HG02970 (cell line): ENCODE results near the gene LRBA.
"Not testable (repeated sequence)": the region's sequence is repeated elsewhere in the genome, so short reads cannot be mapped to it uniquely, and the experiment has no call there.

Experiments used
- ATAC-seq: cut with Tn5 transposase; IDR thresholded peaks from one replicate; pipeline ENCODE4 v1.9.1; 2021; ENCODE audit warnings: mild to moderate bottlenecking, moderate library complexity, moderate number of reproducible peaks; ENCODE audit not compliant: unreplicated experiment, low FRiP score

The LRBA gene

DNA sequence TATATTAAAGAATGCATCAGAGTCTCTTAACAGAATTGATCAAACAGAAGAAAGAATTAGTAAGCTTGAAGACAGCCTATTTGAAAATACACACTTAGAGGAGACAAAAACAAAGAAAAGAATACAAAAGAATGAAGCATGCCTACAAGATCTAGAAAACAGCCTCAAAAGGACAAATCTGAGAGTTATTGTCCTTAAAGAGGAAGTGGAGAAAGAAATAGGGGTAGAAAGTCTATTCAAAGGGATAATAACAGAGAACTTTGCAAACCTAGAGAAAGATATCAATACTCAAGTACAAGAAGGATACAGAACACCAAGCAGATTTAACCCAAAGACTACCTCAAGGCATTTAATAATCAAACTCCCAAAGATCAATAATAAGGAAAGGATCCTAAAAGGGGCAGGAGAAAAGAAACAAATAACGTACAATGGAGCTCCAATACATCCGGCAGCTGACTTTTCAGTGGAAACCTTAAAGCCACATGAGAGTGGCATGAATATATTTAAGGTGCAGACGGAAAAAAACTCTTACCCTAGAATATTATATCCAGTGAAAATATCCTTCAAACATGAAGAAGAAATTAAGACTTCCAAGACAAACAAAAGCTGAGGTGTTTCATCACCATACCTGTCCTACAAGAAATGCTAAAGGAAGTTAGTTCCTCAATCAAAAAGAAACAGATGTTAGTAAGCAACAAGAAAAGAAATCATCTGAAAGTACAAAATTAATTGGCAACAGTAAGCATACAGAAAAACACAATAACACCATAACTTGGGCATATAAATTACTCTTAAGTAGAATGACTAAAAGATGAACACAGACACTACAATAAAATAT, 36.1 kb downstream of the LRBA start:
- no peak for ATAC-seq

DNA sequence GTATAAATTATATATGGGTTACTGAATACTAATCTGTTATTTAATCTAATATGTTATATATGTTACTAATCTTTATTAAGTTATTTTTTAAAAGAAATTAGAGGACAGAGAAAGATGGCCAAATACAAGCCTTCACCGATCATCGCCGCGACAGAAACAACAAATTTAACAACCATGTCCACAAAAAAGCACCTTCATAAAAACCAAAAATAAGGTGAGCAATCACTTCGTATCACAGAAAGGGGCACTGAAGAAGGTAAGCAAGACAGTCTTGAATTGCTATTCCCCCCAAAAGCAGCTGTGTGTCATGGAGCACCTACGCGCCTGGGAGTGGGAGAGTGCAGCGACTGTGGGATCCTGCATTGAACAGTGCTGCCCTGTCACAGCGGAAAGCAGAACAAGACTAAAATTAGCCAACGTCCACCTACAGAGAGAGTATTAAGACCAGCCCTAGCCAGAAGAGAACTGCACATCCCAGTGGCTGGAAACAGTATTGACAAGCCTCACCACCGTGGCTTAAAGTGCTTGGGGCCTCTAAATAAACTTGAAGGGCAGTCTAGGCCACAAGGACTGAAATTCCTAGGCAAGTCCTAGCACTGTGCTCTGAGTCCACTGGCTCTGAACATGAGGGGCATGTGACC, 38.5 kb downstream of the LRBA start:
- ATAC-seq, result no peak

DNA sequence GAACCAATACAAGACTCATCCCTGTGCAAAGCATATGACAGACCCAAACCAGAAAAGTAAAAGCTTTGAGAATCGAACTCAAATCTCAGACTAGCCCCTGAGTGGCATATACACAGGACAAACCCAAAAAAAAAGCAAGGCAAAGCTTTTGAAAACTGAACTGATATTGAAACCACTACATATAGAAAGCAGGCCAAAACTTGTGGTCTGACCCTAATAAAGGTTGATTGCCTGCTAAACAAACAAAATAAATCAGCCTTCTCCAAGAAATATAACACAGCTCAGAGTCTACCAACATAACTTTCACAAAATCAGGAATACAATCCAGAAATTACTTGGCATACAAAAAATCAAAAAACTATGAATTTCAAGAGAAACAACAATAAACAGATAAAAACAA, 40.3 kb downstream of the LRBA start:
- ATAC-seq, result no peak

DNA sequence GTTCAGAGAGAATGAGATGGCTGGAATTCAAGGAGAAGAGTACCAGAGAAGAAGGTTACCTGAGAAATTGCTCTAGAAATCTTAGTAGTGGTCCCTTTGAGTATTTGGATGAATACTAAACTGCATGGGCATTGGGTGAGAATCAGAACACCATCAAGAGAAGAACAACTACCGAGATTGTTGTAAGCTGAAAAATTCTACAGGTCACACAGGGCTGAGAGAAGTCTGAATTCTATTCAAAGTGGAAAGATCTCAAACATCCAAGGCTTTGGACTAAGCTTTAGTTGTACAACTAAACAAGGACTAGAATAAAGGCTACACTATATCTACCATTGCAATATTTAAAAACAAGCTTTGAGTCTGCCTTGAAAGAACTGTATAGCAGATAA, 40.8 kb downstream of the LRBA start:
- ATAC-seq, result no peak

DNA sequence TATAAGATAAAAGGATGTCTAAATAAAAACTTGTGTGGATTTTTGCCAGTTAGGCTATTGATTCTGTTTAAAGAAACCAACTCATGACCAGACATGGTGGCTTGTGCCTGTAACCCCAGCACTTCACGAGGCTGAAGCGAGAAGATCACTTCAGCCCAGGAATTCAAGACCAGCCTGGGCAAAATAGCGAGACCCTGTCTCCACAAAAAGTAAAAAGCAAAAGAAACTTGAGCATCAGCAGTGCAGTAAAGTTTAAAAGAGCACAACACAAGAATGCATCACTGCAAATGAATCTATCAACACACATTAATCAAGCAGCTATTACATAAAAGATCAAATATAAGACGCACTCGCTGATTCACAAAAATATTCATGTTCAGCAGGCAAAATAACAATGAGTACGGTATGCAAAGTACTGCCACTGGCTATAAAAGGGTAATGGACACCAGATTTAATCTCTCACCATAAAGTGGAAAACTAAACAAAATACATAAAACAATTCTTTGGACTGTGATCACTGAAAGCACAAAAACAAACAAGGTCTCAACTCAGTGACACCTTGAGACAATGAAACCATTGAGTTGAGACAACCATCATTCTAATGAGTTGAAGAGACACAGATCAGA, 41.3 kb downstream of the LRBA start:
- no peak for ATAC-seq

DNA sequence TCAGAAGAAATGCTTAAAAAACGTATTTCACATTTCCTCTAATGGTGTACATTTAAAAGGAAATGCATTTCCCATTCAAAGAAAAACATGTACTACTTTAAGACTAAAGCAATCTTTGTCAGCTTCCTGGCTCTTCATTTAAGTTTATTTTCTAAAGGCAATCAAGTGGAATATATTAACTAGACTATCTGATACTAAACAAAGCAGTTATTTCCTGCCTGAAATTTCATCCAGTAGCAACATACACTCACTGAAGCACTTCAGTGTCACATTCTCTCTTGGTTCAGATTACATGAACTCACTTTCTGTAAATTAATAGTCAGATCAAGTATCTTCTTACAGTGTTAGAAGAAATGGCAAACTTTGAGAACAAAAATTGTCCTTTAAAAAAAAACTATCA, 42.5 kb downstream of the LRBA start:
- no peak for ATAC-seq

DNA sequence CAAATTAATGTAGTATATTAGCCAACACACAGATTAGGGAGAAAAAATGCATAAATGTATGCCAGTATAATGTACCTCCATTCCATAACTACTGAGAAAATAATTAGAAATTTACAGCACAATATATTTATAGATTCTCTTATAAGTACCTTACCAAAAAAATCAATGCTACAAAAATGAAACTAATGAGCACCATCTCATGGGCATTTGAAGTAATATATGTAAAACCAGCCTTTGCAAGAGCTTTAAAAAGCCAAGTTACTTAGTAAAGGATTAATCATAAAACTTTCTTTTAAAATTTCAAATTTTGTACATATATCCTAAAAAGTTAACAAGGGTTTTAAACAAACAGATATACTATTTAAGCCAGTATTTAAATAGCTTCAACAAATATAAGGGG, 43.2 kb downstream of the LRBA start:
- no peak for ATAC-seq

DNA sequence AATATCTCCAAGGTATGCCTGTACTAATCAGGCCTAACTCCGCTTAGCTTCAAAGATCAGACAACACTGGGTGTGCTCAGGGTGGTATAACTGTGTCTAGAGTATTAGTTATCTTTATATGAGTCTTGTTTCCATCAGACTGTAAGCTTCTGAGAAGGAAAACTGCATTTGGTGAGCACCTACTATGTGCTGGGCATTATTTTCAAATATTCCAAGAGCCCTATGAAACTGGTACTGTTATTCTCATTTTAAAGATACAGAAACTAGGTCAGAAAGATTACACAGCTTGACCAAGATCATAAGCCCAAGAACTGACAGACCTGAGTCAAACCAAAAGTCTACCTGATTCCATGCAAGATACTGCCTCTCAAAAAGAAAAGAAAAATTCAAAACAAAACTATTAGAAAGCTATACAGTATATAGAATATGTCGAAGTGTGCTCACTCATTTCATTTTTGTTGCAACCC, 44.4 kb downstream of the LRBA start:
- ATAC-seq, result no peak

DNA sequence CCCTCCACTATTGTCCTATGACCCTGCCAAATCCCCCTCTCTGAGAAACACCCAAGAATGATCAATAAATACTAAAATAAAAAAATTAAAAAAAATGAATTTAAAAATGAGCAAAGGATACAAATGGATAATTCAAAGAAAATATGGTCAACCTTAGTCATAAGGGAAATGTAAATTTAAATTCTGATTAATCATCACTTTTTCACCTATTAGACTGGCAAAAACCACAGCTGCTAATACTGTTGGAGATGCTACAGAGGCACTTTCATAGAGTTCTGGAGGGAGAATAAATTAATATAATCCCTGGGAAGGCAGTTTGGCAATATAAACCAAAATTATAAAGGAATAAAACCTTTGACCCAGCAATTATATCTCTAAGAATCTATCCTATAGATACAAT, 50.3 kb downstream of the LRBA start:
- no peak for ATAC-seq

DNA sequence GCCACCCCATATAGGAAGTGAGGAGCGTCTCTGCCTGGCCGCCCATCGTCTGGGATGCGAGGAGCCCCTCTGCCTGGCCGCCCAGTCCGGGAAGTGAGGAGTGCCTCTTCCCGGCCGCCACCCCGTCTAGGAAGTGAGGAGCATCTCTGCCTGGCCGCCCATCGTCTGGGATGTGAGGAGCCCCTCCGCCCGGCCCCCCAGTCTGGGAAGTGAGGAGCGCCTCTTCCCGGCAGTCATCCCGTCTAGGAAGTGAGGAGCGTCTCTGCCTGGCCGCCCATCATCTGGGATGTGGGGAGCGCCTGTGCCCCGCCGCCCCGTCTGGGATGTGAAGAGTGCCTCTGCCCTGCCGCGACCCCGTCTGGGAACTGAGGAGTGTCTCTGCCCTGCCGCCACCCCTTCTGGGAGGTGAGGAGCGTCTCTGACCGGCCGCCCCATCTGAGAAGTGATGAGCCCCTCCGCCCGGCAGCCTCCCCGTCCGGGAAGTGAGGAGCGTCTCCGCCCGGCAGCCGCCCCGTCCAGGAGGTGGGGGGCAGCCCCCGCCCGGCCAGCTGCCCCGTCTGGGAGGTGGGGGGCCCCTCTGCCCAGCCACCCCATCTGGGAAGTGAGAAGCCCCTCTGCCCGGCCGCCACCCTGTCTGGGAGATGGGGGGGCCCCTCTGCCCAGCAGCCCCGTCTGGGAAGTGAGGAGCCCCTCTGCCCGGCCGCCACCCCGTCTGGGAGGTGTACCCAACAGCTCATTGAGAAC, 51.3 kb downstream of the LRBA start:
- not testable (repeated sequence) for ATAC-seq

DNA sequence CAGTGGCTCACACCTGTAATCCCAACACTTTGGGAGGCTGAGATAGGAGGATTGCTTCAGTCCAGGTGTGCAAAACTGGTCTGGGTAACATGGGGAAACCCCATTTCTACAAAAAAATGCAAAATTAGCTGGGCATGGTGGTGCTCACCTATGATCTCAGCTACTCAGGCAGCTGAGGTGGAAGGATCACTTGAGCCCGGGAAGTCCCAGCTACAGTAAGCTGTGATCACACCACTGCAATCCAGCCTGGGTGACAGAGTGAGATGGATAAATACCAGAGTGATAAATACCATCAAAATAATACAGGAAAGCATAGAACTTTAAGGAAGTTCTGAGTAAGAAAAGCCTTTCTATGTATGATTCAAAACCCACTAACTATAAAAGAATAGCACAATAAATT, 52.8 kb downstream of the LRBA start:
- no peak for ATAC-seq

DNA sequence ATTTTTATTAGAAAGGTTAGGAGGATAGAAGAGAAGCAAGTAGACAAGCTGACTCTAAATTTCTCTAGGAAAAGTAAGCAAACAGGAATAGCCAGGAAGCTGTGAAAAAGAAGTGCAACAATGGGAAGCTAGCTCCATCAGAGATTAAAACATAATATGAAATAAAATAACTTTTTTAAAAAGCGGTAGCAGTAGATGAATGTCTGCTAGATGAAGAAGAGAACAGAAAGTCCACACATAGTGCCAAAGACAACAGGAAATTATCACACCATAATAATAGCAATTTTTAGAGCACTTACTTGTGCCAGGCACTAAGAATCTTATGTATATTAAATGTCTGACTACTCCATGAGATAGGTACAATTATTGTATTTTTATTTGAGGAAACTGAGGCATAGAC, 53.5 kb downstream of the LRBA start:
- ATAC-seq, result no peak

DNA sequence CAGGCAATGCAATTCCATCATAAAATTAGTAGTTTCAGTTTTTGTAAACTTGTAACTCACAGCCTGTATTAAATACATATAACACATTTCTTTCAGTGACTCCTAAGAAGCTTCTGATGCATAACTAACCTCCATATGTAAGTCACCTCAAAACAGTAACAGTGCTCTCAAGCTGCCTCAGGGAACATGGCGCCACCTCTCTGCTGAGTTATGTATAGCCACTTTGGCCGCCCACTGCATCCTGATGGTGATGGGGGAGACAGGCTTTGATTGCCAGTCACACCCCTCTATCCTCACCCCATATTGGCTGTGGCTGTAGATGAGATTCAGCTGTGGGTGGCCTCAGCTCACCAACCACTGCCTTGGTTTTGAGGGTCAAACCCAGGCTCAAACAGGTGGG, 54.3 kb downstream of the LRBA start:
- ATAC-seq, result no peak

DNA sequence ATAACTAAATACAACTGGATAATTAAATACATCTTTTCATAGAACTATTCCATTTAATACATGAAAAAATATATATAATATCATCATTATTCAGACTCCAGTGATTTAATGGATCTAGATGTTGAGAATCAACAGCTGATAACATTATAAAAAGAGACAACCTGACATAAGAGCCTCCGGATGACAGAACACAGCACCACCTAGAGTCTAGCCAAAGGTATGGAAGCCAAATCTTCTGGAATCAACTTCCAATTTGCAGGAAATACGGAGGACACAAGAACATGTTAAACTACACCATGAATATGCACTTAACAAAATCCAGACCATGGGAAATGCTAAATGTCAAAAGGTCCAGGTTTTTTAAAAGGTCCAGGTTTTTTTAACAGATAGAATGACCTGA, 55.0 kb downstream of the LRBA start:
- no peak for ATAC-seq

DNA sequence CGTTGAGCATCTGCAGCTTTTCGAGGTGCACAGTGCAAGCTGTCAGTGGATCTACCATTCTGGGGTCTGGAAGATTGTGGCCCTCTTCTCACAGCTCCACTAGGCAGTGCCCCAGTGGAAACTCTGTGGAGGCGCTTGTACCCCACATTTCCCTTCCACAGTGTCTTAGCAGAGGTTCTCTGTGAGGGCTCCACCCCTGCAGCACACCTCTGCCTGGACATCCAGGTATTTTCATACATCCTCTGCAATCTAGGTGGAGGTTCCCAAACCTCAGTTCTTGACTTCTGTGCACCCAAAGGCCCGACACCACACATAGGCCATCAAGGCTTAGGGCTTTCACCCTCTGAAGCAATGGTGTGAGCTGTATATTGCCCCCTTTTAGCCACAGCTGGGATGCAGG, 57.1 kb downstream of the LRBA start:
- ATAC-seq, result not testable (repeated sequence)

DNA sequence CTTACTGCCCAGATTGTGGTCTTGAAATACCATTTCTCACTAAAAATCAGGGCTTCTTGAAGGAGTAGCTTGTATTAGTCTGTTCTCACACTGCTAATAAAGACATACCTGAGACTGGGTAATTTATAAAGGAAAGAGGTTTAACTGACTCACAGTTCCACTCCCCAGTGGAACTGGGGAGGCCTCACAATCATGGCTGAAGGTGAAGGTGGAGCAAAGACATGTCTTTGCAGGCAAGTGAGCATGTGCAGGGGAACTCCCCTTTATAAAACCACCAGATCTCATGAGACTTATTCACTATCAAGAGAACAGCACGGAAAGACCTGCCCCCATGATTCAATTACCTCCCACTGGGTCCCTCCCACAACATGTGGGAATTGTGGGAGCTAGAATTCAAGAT, 58.0 kb downstream of the LRBA start:
- not testable (repeated sequence) for ATAC-seq

DNA sequence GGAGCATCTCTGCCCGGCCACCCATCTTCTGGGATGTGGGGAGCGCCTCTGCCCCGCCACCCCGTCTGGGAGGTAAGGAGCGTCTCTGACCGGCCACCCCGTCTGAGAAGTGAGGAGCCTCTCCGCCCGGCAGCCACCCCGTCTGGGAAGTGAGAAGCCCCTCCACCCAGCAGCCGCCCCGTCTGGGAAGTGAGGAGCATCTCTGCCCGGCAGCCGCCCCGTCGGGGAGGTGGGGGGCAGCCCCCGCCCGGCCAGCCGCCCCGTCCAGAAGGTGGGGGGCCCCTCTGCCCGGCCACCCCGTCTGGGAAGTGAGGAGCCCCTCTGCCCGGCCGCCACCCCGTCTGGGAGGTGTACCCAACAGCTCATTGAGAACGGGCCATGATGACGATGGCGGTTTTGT, 61.2 kb downstream of the LRBA start:
- not testable (repeated sequence) for ATAC-seq

DNA sequence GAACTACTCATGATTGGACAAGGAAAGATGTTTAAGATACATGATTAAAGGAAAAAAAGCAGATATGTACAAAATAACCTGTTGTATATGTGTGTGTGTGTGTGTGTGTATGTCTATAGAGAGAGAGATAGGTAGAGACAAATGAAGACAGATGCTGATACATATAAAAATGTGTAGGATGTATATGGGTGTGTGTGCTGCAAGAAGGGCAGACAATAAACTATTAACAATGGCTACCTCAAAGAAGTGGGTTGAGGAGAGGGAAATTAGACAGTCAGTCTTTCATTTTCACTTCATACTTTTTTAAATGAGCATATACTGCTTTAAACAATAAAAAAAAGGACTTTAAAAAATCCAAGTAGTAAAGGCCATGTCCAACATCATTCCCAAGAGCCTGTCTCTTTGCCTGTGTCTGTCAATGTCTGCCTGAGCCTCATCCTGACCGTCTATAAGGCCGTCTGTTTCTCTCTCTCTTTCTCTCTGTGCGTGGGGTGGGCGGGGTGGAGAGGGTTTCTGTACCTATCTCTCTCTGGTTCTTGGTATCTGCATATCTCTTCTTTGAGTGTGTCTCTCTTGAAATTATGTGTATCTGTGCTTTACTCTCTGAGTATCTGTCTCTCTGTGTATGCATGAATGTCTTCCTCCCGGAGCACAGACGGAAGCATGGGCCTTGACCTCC, 62.8 kb downstream of the LRBA start:
- no peak for ATAC-seq

DNA sequence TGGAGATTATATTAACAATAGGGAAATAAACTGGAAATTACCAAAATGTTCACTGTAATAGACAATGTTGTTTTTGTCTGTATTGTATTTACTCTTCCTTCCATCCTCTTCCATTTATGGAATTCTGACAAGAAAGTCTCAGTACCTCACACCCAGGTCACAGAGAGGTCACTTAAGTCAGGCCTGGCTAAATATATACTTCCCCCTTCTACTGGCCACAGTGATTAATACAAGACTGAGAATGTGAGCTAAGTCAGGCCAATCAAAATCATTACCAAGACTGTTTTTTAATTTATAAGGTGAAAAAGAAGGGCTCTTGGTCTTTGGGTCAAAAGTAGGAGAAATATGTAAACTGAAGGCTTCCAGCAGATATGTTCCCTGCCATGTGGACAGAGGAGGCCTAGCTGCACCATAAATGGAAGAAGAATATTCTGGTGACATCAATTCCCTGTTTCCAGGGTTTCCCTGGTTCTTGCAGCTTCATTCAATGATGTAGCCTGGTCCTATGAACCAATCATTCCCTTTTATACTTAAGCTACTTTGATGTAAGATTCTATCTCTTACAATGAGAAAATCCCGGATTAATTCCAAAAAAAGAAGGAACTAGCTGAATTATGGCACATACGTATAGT, 64.3 kb downstream of the LRBA start:
- ATAC-seq, result no peak

DNA sequence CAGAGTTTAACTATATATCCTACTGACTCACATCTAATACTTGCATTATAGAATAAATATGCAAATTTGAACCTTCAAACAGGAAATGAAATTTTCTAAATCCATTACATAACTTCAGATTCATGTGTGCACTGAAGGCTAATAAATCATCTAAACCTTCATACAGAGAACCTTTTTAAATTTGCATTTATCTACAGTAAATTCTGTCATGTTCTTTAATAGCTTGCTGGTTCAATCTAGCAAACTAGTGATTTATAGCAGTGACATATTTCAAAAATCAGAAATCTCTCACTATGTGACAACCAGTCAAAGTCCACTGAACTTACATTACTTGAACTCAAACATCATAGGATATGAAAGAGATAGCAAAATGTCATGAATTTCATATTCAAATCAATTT, 65.1 kb downstream of the LRBA start:
- no peak for ATAC-seq
